OCI-LY3 (cell line): ENCODE data around the gene CIAPIN1.

Source experiments
- H2AFZ ChIP-seq: fragments of 200-600, 300-600 bp; shearing (Covaris generic); 2 replicates; pipeline ENCODE4 v1.6.0; 2014; ENCODE audit warnings: antibody characterized with exemption, low read depth, low read length
- H3K27ac ChIP-seq: fragments of 200-600, 300-600 bp; sonication (generic); 2 replicates; pipeline ENCODE4 v1.5.1; 2014; ENCODE audit warnings: mild to moderate bottlenecking, low read length, moderate library complexity, mixed read lengths
- H3K27me3 ChIP-seq: fragments of 200-600, 300-600 bp; sonication (generic); 2 replicates; pipeline ENCODE4 v1.6.1; 2014; ENCODE audit warnings: low read depth, low read length, mixed read lengths
- H3K36me3 ChIP-seq: fragments of 200-600, 300-600 bp; sonication (generic); replicated peaks from 2 replicates; pipeline ENCODE3; 2014; ENCODE audit warnings: low read depth, low read length, mixed read lengths
- H3K4me1 ChIP-seq: fragments of 300-600, 200-600 bp; sonication (generic); 2 replicates; pipeline ENCODE4 v1.6.1; 2014; ENCODE audit warnings: low read length, mixed read lengths
- H3K4me2 ChIP-seq: fragments of 200-600, 300-600 bp; sonication (generic); 2 replicates; pipeline ENCODE4 v1.6.1; 2014; ENCODE audit warnings: low read length, mixed read lengths
- H3K4me3 ChIP-seq: fragments of 300-600, 200-600 bp; sonication (generic); 2 replicates; pipeline ENCODE4 v1.5.1; 2014; ENCODE audit warnings: antibody characterized with exemption, mild to moderate bottlenecking, low read length, moderate library complexity
- H3K79me2 ChIP-seq: fragments of 300-600, 200-600 bp; shearing (Covaris generic); 2 replicates; pipeline ENCODE4 v1.6.1; 2014; ENCODE audit warnings: mild to moderate bottlenecking, low read length, mixed read lengths
- H3K9ac ChIP-seq: fragments of 300-600, 200-600 bp; shearing (Covaris generic); 2 replicates; pipeline ENCODE4 v1.6.0; 2014; ENCODE audit warnings: mild to moderate bottlenecking, low read length, moderate library complexity
- H3K9me3 ChIP-seq: fragments of 200-600, 300-600 bp; shearing (Covaris generic); 2 replicates; pipeline ENCODE4 v1.6.1; 2014; ENCODE audit warnings: low read length, mixed read lengths; ENCODE audit not compliant: insufficient read depth
- H4K20me1 ChIP-seq: fragments of 200-600, 300-600 bp; sonication (generic); 2 replicates; pipeline ENCODE4 v1.6.1; 2016; ENCODE audit warnings: low read length, mixed read lengths; ENCODE audit not compliant: insufficient read depth
- CTCF ChIP-seq: fragments of 200-600, 300-600 bp; sonication (generic); IDR thresholded peaks from 2 replicates; pipeline ENCODE4 v1.5.1; 2014; ENCODE audit warnings: antibody characterized with exemption, low read length, low read depth
- EZH2phosphoT487 ChIP-seq: fragments of 200-600 bp; shearing (Covaris generic); IDR thresholded peaks from 2 replicates; pipeline ENCODE4 v1.6.1; 2018; ENCODE audit warnings: antibody characterized with exemption, mixed run types, low read depth

CIAPIN1 gene

GRCh38 chr16:57394444-57394843, 52.7 kb downstream of the CIAPIN1 start:
- no peaks in the 10 kb centered on the region for H3K9me3 ChIP-seq
- H2AFZ ChIP-seq, result no peak overlapping the region
- H4K20me1 ChIP-seq, result no peaks in the 10 kb centered on the region
- H3K9ac ChIP-seq, result no peak overlapping the region
- H3K4me2 ChIP-seq, result no peak overlapping the region
- H3K36me3 ChIP-seq, result no peaks in the 10 kb centered on the region
- H3K27ac ChIP-seq, result no peak overlapping the region
- no peak for TF ChIP-seq CTCF
- no peak for TF ChIP-seq EZH2phosphoT487
- no peaks in the 10 kb centered on the region for H3K27me3 ChIP-seq
- no peaks in the 10 kb centered on the region for H3K79me2 ChIP-seq
- peaks cover 16% of the 10 kb centered on the region for H3K4me1 ChIP-seq
- H3K4me3 ChIP-seq, result no peak overlapping the region

GRCh38 chr16:57392694-57393093, 54.5 kb downstream of the CIAPIN1 start:
- TF ChIP-seq CTCF (no peak), EZH2phosphoT487 (no peak)
- Histone ChIP-seq H3K36me3 (no peaks in the 10 kb centered on the region), H3K27ac (no peak overlapping the region), H3K9me3 (no peaks in the 10 kb centered on the region), H3K4me1 (peaks cover 34% of the 10 kb centered on the region), H3K9ac (no peak overlapping the region), H3K27me3 (no peaks in the 10 kb centered on the region), H3K4me3 (no peak overlapping the region), H4K20me1 (no peaks in the 10 kb centered on the region), H2AFZ (no peak overlapping the region), H3K4me2 (no peak overlapping the region), H3K79me2 (no peaks in the 10 kb centered on the region)

GRCh38 chr16:57391708-57392107, 55.5 kb downstream of the CIAPIN1 start:
- Histone ChIP-seq H3K79me2 (no peaks in the 10 kb centered on the region), H3K9me3 (no peaks in the 10 kb centered on the region), H3K9ac (no peak overlapping the region), H3K4me3 (no peak overlapping the region), H3K4me2 (no peak overlapping the region), H3K27me3 (no peaks in the 10 kb centered on the region), H4K20me1 (no peaks in the 10 kb centered on the region), H3K27ac (no peak overlapping the region), H3K4me1 (peaks cover 44% of the 10 kb centered on the region), H3K36me3 (no peaks in the 10 kb centered on the region), H2AFZ (no peak overlapping the region)
- TF ChIP-seq EZH2phosphoT487, result no peak
- no peak for TF ChIP-seq CTCF

DNA sequence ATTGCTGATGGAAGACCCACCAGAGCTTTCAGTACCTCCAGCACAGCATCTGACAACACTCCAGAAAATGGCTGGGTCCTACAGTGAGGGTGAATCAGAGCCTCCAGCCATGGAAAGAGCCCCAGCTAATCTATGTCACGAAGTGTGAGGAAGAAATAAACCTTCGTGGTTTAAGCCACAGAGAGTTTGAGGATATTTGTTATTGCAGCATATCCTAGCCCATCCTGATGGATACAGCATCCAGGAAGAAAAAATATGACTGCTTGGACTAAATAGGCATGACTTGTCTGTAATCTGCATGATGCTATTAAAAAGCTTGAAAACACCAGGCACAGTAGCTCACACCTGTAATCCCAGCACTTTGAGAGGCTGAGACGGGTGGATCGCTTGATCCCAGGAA, 55.9 kb downstream of the CIAPIN1 start:
- Histone ChIP-seq H3K79me2 (no peaks in the 10 kb centered on the region), H3K36me3 (no peaks in the 10 kb centered on the region), H4K20me1 (no peaks in the 10 kb centered on the region), H3K4me3 (no peak overlapping the region), H3K9me3 (no peaks in the 10 kb centered on the region), H3K27me3 (no peaks in the 10 kb centered on the region), H2AFZ (no peak overlapping the region; the same call in 1 of the 2 replicates), H3K4me1 (peaks cover 48% of the 10 kb centered on the region), H3K4me2 (no peak overlapping the region), H3K9ac (no peak overlapping the region), H3K27ac (0 out of 2 replicates have a peak overlapping the region, but pooled peaks have one; percentile 5)
- no peak for TF ChIP-seq CTCF
- no peak for TF ChIP-seq EZH2phosphoT487
